ENCODE measurements around the gene CYB5R3. TPM values are rescaled to one million over a fixed set of nuclear protein-coding genes. Genes with fewer than 3 reads are reported as not detected.
"Not testable (repeated sequence)": the region's sequence is repeated elsewhere in the genome, so short reads cannot be mapped to it uniquely, and the experiment has no call there.

The CYB5R3 gene
- total RNA-seq, 1 donor, result 89.4 TPM

DNA sequence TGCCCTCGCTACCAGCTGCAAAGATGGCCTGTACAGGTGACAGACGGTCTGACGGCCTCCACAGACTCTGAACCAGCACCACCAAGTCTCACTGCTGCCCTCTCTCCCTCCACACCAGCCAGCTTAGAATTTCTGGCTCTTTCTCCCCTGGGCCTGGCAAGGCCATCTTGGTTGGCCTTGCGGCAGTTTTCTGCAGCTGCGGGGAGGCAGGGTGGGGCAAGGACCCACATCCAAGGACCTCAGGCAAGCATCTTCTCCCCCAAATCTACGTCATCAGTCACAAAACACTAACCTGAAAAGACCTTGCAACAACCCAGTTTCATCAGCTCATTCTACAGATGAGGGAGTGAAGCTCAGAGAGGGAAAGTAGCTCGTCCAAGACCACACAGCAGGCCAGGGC is 22.8 kb downstream of the CYB5R3 start:
- DNase-seq (ENCODE audit: low read depth in 2 of 3, low spot score in 2 of 3), result no peak

GRCh38 chr22:42625416-42625815 is 23.8 kb downstream of the CYB5R3 start:
- no peak for DNase-seq (ENCODE audit: low read depth in 2 of 3, low spot score in 2 of 3)

- DNase-seq (ENCODE audit: low read depth in 2 of 3, low spot score in 2 of 3), result no peak
These were observed 24.6 kb downstream of the CYB5R3 start for GRCh38 chr22:42624551-42625106.

DNA sequence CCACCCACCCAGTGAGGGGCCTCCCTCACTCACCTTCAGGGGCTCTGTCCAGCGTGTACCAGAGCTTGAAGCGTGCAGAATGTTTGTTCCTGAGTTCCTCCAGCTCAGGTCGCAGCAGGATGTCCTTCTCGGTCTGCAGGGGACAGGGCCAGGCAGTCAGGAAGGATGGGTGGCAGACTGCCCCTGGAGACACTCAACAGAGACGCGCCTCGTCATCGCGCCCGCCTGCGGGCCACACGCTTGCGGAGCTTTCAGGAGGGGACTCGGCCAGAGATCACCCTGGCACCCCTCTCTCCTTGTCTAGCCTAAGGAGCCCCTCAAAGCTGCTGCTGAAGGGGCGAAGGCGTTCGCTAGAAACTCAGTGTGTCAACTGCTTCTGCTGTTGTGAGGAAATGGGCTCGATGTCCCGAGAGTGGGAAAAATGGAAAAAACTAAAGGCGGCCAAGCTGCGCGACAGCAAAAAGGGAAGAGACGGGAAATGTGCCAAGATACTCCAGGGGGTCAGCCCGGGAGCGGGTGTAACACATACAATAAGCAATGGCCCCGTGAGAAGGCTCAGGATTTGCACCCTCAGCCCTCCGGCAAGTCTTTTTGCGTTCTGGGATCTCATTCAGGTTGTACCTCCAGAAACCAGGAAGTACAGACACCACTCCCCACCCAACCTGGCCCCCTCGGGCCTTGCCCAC is 25.3 kb downstream of the CYB5R3 start:
- DNase-seq (ENCODE audit: low read depth in 2 of 3, low spot score in 2 of 3), result no peak

DNA sequence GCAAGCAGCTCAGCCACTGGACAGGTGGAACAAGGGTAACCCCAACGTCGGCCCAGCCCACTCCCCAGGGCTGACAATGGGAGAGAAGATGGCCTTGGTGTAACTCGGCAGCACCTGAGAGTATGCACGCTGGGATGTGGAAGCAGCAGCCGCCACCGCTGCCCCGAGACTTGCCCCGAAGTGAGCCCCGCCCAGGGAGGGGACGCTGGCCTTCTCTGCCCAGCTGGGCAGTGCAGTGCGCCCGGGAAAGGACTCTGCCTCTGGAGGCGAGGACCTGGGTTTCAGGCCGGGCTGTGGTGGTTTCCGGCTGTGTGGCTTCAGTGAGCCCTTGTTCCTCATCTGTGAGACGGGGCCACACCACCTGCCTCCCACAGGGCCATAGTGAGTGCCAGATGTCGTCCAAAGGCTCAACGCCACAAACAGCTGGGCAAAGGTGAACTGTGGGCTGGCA is 25.9 kb downstream of the CYB5R3 start:
- DNase-seq (ENCODE audit: low read depth in 2 of 3, low spot score in 2 of 3), result no peak

- DNase-seq (ENCODE audit: low read depth in 2 of 3, low spot score in 2 of 3), result no peak
These were observed 27.0 kb downstream of the CYB5R3 start for GRCh38 chr22:42622061-42622710.

GRCh38 chr22:42621505-42622002 is 27.6 kb downstream of the CYB5R3 start:
- peak in 2 of 3 donors; percentile 62 to 63 for DNase-seq (ENCODE audit: low read depth in 2 of 3, low spot score in 2 of 3)

DNA sequence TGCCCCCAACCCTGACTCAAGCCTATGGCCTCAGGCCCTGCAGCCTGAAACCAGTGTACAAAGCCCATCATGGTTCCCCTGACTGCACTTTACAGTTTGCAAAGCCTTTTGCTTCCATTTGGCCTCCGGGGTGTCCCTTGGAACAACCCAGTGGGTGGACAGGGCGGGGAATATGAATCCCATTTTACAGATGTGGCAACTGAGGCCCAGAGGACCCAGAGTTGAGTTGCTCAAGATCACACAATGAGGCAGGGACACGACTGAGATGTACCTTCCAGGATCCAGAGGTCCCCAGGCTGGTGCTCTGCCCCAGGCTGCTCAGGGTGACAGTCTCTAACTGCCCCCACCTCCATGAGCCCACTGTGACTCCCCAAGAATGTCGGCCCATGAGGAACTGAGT is 29.1 kb downstream of the CYB5R3 start:
- DNase-seq (ENCODE audit: low read depth in 2 of 3, low spot score in 2 of 3), result no peak

GRCh38 chr22:42619261-42620063 is 29.7 kb downstream of the CYB5R3 start:
- no peak for DNase-seq (ENCODE audit: low read depth in 2 of 3, low spot score in 2 of 3)

- DNase-seq (ENCODE audit: low read depth in 2 of 3, low spot score in 2 of 3), result no peak
These were observed 31.8 kb downstream of the CYB5R3 start for GRCh38 chr22:42617155-42617983.

DNA sequence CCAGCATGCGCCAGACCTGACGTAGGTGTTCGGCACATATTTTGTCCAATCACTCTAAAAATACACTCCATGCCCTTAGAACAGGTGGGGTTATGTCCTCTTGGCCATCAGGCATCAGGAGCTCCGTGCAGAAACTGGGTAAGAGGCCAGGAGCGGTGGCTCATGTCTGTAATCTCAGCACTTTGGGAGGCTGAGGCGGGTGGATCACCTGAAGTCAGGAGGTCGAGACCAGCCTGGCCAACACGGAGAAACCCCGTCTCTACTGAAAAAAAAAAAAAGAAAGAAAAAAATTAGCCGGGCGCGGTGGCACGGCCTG is 33.4 kb downstream of the CYB5R3 start:
- not testable (repeated sequence) for DNase-seq (ENCODE audit: low read depth in 2 of 3, low spot score in 2 of 3)

DNA sequence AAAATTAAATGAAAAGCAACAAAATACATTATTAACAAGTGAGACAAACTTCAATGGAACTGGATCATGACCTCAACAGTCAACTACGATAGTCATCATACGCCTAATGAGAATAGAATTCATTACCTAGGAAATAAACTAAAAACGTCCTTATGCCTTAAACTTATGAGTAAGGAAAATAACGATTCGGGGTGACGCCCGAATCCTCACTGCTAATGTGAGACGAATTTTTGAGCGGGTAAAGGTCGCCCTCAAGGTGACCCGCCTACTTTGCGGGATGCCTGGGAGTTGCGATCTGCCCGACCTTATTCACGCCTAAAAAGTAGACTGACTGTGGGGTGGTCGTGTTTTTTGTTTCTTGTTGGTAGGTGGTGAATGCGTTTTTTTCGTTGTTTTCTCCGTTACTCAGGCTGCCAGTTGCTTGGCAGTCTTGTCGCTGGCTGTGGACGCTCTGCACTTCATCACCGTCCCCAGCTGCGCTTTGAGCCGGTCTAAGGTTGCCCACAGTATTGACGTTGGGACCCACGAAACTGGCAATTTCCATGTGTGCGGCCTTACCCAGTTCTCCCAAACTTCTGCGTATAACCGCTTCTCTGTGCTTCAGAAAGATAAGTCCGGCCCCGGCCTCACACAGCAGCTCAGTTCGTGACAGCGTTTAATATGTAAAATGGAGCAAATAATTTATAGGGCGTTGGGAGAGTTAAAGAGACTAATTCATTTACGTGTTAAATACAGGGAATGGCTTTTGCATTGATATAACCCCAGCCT is 33.9 kb downstream of the CYB5R3 start:
- DNase-seq (ENCODE audit: low read depth in 2 of 3, low spot score in 2 of 3), result peak; percentile 74 to 98 (median 94)

GRCh38 chr22:42614312-42615091 is 34.7 kb downstream of the CYB5R3 start, which contains the start of gene POLDIP3:
Gene POLDIP3 (minus strand): TSS chr22:42614883. CDS start chr22:42614857, 26 bp downstream.
- DNase-seq (ENCODE audit: low read depth in 2 of 3, low spot score in 2 of 3), result peak; percentile 96 to 99 (median 99)

DNA sequence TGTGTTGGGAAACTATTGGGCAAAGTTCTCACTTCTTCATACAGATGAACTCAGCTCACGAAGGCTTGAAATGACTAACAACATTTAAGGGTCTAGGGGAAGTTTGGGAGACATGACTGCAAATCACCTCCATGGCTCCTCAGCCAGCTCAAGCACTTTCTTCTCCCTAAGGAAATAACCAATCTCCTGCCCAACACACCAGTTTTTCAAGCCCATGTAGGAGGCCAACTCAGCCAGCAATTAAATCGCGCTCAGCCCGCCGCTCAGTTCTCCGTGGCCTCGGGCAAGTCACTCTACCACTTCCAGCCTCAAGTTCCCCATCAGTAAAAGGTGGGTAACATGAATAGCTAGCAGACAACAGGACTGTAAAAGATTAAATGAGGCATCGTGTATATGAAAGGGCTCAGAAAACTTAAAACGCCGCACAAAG is 35.3 kb downstream of the CYB5R3 start:
- no peak for DNase-seq (ENCODE audit: low read depth in 2 of 3, low spot score in 2 of 3)

GRCh38 chr22:42612336-42612735 is 36.9 kb downstream of the CYB5R3 start:
- DNase-seq (ENCODE audit: low read depth in 2 of 3, low spot score in 2 of 3), result no peak

- DNase-seq (ENCODE audit: low read depth in 2 of 3, low spot score in 2 of 3), result no peak
These were observed 38.1 kb downstream of the CYB5R3 start for GRCh38 chr22:42611051-42611450.

GRCh38 chr22:42610186-42610585 is 39.0 kb downstream of the CYB5R3 start:
- no peak for DNase-seq (ENCODE audit: low read depth in 2 of 3, low spot score in 2 of 3)

DNA sequence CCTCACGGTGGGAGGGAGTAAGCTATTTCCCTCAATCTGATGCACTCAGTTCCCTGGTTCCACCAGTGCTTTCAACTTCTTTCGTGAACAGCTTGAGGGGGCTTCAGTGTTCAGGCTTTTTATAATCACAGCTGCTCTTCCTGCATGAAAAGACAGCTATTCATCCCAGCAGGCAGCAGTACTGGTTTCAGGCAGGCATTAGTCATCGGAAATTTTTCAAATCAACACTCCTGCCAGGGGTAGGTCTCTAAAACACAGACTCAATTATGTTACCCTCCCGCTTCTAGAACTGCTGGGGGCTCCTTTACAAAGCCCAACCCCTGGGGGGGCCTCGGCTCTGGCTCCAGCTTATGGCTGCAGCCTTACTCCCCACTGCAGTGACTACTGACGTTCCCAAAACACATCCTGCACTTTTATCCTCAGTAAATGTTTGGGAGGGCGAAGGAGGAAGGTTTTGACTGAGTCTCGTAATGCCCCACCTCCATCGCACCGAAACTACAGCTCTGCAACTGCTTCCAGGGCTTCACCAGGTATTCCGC is 40.3 kb downstream of the CYB5R3 start:
- DNase-seq (ENCODE audit: low read depth in 2 of 3, low spot score in 2 of 3), result no peak
